ENCODE results near the gene BICD2. TPM values are rescaled to one million over a fixed set of nuclear protein-coding genes. Genes with fewer than 3 reads are reported as not detected.

Gene BICD2
- total and polyA plus RNA-seq, 7 donors: 5.4 to 38.5 (median 30.6) TPM

GRCh38 chr9:92780206-92780605 lies 15.6 kb upstream of the BICD2 start:
- Histone ChIP-seq H3K27ac (no peak overlapping the region), H3K4me3 (no peak overlapping the region), H3K9me3 (no peaks in the 10 kb centered on the region), H3K27me3 (no peaks in the 10 kb centered on the region), H3K4me1 (no peaks in the 10 kb centered on the region), H3K36me3 (no peaks in the 10 kb centered on the region)
- TF ChIP-seq CTCF (IDR thresholded peaks at IDR 0.05) (no peak), POLR2AphosphoS5 (IDR thresholded peaks at IDR 0.05) (no peak), EP300 (IDR thresholded peaks at IDR 0.05) (no peak), POLR2A (IDR thresholded peaks at IDR 0.05) (no peak)
- DNase-seq: no peak
- intact Hi-C loops (cut with DNase I): no loop called here

- no peak overlapping the region for H3K27ac ChIP-seq
- WGBS, 2 donors: 65 to 87% methylated on average over 5 of the region's 5 CpGs
- H3K9me3 ChIP-seq: no peaks in the 10 kb centered on the region
- H3K4me1 ChIP-seq: no peaks in the 10 kb centered on the region
- no peak overlapping the region for H3K4me3 ChIP-seq
- DNase-seq: no peak
- no peaks in the 10 kb centered on the region for H3K27me3 ChIP-seq
- intact Hi-C loops (cut with DNase I): no loop called here
- H3K36me3 ChIP-seq: no peaks in the 10 kb centered on the region
- TF ChIP-seq POLR2AphosphoS5 (IDR thresholded peaks at IDR 0.05): no peak
- no peak for TF ChIP-seq EP300 (IDR thresholded peaks at IDR 0.05)
- TF ChIP-seq POLR2A (IDR thresholded peaks at IDR 0.05): no peak
- TF ChIP-seq CTCF (IDR thresholded peaks at IDR 0.05): no peak
Measured at GRCh38 chr9:92775466-92775865, 10.8 kb upstream of the BICD2 start.

- no peak overlapping the region for H3K4me3 ChIP-seq
- no peak overlapping the region for H3K27ac ChIP-seq
- no peak for DNase-seq
- TF ChIP-seq POLR2AphosphoS5 (IDR thresholded peaks at IDR 0.05) (no peak), CTCF (IDR thresholded peaks at IDR 0.05) (no peak), EP300 (IDR thresholded peaks at IDR 0.05) (no peak), POLR2A (IDR thresholded peaks at IDR 0.05) (no peak)
- no peaks in the 10 kb centered on the region for H3K4me1 ChIP-seq
- no peaks in the 10 kb centered on the region for H3K27me3 ChIP-seq
- H3K36me3 ChIP-seq: no peaks in the 10 kb centered on the region
- no peaks in the 10 kb centered on the region for H3K9me3 ChIP-seq
- intact Hi-C loops (cut with DNase I): no loop called here
- WGBS, 2 donors: 88 to 90% methylated on average over 1 of the region's 1 CpG
Measured at GRCh38 chr9:92774274-92774673, 9.6 kb upstream of the BICD2 start.

GRCh38 chr9:92773810-92774209 lies 9.2 kb upstream of the BICD2 start:
- no peaks in the 10 kb centered on the region for H3K9me3 ChIP-seq
- H3K27ac ChIP-seq: no peak overlapping the region
- no peak for DNase-seq
- no peak for TF ChIP-seq POLR2AphosphoS5 (IDR thresholded peaks at IDR 0.05)
- TF ChIP-seq EP300 (IDR thresholded peaks at IDR 0.05): no peak
- no peak for TF ChIP-seq CTCF (IDR thresholded peaks at IDR 0.05)
- no peak for TF ChIP-seq POLR2A (IDR thresholded peaks at IDR 0.05)
- no peaks in the 10 kb centered on the region for H3K27me3 ChIP-seq
- WGBS, 2 donors: 94% methylated on average over 3 of the region's 3 CpGs
- no peaks in the 10 kb centered on the region for H3K36me3 ChIP-seq
- no peaks in the 10 kb centered on the region for H3K4me1 ChIP-seq
- intact Hi-C loops (cut with DNase I): no loop called here
- no peak overlapping the region for H3K4me3 ChIP-seq

GRCh38 chr9:92771309-92771708 lies 6.7 kb upstream of the BICD2 start:
- WGBS, 2 donors: 95 to 96% methylated on average over 5 of the region's 5 CpGs
- Histone ChIP-seq H3K36me3 (no peaks in the 10 kb centered on the region), H3K27ac (no peak overlapping the region), H3K4me1 (peaks cover 0 to under 1% (median under 1%) of the 10 kb centered on the region in 4 donors), H3K27me3 (no peaks in the 10 kb centered on the region), H3K9me3 (no peaks in the 10 kb centered on the region), H3K4me3 (no peak overlapping the region)
- DNase-seq: no peak
- TF ChIP-seq POLR2A (IDR thresholded peaks at IDR 0.05) (no peak), EP300 (IDR thresholded peaks at IDR 0.05) (no peak), CTCF (IDR thresholded peaks at IDR 0.05) (no peak), POLR2AphosphoS5 (IDR thresholded peaks at IDR 0.05) (no peak)
- intact Hi-C loops (cut with DNase I): no loop called here
